Suppressor macrophage treated with lipopolysaccharide for 1 hour (primary cell): Measurements from ENCODE around the gene MAPK11.

Experiments used
- DNase-seq, 3 donors: peaks; one replicate each; pipeline ENCODE4 v3.0.0-alpha.2; 2020 to 2022

The MAPK11 gene

GRCh38 chr22:50269970-50270665 is at the start of gene MAPK11:
TSS of gene MAPK11 (minus strand) at chr22:50270380. CDS start at chr22:50270292, 88 bp downstream.
- DNase-seq: peak; percentile 73 to 91 (median 81)

GRCh38 chr22:50319503-50319951 is 49.3 kb upstream of the MAPK11 start:
- DNase-seq: no peak

DNA sequence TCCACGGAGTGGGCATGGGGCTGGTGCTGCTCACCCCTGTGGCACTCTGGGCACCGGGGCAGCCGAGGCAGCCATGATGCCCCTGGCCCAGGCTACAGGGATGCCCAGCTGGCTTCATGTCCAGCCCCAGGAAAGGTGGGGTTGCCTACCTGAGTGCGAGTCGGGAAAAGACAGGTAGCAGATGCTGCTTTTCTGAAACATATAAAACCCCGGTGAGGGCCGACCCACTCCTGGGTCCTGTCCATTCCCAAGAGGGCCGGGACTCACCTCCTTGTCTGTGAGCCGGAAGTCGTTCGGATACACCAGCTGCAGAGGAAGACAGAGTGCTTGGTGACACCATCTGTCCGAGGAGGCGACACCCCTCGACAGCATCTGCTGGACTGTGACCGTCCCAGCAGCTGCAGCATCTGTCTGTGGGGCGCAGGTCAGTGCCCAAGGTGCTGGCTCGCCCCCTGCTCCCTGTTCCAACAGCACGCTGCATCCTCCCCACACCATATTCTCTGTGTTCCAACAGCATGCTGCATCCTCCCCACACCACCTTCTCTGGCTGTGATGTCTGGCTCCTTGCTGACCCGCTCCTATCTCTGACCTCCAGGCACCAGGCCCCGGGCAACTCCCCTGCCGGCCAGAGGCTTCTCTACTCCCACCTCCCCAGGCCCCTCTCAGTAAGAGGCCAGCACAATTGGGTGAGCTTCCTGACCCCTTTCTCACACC is 48.7 kb upstream of the MAPK11 start:
- DNase-seq: no peak

DNA sequence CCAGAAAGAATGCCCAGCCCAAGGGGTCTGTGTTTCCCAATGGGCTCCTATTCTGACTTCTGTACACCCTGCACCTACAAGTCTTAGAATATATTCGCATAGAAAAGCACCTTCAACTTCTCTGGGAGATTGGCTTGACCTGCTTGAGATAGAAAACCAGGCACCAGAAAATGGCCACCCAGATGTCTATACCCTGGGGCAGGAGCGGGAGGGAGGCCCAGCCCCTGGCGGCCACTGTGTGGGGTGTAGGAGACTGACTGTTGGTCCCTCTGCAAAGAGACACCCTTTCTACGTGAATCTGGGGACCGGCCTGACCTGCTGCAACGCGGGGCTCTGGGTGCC is 48.1 kb upstream of the MAPK11 start:
- DNase-seq: no peak

- no peak for DNase-seq
Measured at GRCh38 chr22:50317674-50318073, 47.5 kb upstream of the MAPK11 start.

DNA sequence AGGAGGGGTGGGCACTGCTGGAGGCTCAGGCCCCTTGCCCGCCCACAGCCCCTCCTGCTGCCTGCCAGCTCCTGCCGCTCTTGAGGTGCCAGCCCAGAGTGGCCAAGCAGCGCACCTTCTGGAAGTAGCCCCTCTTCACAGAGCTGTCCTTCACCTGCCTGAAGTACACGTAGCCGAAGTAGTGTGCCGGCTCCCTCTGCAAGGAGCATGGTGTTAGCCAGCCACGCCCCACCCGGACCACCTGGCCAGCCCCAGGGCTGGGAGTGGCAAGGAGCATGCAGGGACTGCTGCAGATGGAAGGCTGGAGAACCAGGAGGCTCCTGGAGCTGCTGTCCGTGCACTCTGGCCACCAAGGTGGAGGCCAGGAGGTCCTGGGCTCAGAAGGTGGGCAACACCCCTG is 47.0 kb upstream of the MAPK11 start:
- DNase-seq: no peak

DNA sequence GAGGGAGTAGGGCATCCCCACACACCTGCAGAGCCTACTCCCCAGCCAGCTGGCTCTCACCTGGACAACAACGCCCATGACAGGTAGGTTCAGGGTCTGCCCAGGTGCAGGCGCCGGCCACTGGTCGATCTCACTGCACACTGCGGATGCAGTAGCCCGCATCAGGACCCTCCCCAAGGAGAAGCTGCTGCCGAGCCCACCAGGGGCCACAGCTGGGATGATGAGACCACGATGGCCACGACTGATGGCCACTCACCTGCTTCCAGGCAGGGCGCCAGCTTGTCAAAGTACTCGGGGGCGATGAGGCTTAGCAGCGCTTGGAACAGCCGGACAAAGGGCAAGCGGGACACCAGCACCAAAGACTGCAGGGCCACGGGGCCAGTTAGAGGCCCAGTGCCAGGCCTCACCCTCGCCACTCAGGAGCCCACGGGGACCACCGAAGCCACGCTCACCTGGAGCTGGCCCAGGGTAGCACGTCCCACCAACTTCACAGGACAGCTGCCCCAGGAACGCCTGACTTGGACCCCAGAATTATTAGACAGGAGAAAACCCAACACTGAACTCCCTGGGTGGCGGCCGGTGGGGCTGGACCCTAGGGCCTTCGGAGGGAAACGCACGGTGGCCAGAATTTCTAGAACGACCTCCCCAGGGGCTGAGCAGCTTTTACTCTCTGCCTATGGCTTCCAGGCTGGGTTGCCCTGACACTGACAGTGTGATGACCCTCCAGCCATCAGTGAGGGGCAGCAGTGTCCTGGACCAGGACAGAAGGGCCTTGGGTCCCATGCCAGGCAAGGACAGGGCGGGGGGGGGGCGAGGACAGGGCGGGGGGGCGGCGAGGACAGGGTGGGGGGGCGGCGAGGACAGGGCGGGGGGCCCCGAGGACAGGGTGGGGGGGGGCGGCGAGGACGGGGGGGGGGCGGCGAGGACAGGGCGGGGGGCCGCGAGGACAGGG is 46.2 kb upstream of the MAPK11 start:
- no peak for DNase-seq

- no peak for DNase-seq
Measured at GRCh38 chr22:50315289-50316113, 45.3 kb upstream of the MAPK11 start.

- DNase-seq: peak; percentile 61 to 83 (median 80)
Measured at GRCh38 chr22:50314455-50315288, 44.5 kb upstream of the MAPK11 start.

GRCh38 chr22:50314081-50314454 is 43.9 kb upstream of the MAPK11 start:
- no peak for DNase-seq

GRCh38 chr22:50313600-50313999 is 43.4 kb upstream of the MAPK11 start:
- DNase-seq: no peak

- no peak for DNase-seq
Measured at GRCh38 chr22:50313021-50313420, 42.8 kb upstream of the MAPK11 start.

- no peak for DNase-seq
Measured at GRCh38 chr22:50312371-50312770, 42.2 kb upstream of the MAPK11 start.

DNA sequence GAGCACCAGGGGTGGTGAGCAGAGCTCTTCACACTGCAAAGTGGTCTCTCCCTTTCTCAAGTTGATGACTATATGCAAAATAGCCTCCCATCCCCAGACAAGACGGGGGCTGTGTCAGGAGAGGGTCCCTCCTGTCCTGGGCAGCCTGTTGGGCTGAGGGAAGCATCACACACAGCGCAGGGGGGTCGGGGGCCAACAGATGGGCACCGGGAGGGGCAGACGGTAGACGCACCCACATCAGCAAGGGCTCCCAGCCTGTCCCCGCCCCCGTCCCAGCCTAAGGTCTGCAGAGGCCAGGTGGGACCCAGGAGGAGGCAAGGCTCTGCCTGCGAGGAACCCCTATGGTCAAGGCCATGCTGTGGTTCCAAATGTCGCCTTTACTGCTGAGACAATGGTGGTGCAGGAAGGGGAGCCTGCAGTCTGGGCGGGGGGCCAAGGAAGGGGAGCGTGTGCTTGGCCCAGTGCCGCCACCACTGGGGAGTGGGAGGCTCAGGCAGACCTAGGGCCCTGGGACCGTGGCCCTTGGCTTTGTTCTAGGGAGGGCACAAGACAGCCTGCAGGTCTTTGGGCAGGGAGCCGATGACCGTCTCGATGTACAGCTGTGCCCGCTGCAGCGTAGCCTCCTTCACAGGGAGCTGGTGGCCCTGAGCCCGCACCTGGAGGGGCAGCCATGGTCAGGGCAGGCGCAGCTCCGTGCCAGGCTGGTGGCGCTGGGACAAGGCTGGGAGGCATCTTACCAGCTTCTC is 41.6 kb upstream of the MAPK11 start:
- DNase-seq: no peak

DNA sequence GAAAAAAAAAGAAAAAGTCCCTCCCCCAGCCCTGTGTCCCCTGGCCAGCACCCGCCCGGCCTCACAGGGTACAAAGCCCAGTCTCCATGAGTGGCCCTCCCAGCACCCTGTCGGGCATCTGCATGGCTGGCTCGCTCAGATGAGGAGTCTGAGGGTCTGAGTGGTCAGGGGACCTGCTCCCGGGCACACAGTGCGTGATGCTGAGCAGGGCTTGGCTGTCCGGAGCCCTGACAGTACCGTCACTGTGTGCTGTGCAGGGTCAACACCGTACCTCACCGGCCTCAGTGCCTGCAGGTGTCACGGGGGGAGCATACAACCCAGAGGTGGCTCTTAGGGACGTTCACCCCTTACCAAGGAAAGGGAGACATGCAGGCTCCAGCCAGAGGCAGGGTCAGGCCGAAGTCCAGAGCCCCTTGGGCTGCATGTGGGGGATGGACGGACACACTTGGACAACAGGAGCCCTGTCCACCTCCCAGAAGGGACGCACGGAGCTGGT is 40.8 kb upstream of the MAPK11 start:
- no peak for DNase-seq

- DNase-seq: no peak
Measured at GRCh38 chr22:50310031-50310722, 40.0 kb upstream of the MAPK11 start.

GRCh38 chr22:50309601-50309991 is 39.4 kb upstream of the MAPK11 start:
- DNase-seq: no peak

GRCh38 chr22:50308986-50309600 is 38.9 kb upstream of the MAPK11 start:
- DNase-seq: peak in 1 of 3 donors; percentile 21

DNA sequence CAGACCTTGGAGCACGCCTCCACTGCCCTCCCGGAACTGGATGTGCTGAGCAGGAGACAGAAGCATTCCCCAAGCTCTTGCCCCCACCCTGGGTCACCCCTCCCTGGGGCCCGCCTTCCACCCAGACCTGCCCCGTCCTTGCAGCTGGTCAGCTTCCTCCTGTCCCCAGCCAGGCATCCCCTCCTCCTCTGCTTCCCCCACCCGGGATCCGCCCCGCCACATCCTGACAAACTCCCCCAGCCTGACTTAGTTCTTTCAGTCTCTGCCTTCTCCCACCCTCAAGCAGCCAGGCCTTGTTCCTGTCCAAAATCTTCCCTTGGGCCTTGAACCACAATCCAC is 38.4 kb upstream of the MAPK11 start:
- peak; percentile 71 to 88 (median 76) for DNase-seq
